ENCODE results near the gene THY1.
"Not testable (repeated sequence)": the region's sequence is repeated elsewhere in the genome, so short reads cannot be mapped to it uniquely, and the experiment has no call there.

THY1 gene

DNA sequence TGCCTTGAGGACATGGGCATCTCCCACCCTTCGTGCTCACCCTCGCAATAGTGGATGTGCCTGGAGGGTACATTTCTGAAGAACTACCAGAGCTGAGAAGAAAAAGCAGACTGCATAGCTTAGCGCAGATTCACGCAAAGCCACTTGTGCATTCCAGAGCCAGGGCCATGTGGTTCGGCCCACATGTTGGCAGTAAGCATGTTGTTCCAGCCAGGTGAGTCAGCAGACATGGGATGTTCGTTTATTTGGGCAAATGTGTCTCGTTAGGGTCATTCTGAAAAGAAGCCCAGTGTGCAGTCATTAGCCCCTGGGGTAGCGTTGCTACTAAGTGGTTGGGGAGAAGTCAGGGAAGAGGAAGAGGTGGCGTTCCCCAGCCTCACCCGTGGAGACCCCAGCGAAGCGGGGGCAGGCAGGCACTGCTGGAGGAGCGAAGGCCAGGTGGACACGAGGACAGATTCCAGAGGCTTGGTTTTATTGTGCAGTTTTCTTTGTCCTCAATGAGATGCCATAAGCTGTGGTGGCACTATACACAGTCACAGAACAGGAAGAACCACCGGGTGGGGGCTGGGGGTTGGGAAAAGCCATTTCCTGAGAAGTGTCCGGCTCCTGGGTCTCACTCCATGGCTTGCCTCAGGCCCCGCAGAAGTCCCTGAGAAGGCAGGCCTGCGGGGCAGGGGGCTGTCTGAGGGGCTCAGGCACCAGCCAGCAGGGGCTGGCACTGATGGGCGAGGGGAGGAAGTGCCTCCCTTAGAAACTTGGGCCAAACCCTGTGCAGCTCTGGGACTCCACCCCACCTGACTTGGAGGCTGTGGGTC is 5.0 kb downstream of the THY1 start:
- DNase-seq: no peak

DNA sequence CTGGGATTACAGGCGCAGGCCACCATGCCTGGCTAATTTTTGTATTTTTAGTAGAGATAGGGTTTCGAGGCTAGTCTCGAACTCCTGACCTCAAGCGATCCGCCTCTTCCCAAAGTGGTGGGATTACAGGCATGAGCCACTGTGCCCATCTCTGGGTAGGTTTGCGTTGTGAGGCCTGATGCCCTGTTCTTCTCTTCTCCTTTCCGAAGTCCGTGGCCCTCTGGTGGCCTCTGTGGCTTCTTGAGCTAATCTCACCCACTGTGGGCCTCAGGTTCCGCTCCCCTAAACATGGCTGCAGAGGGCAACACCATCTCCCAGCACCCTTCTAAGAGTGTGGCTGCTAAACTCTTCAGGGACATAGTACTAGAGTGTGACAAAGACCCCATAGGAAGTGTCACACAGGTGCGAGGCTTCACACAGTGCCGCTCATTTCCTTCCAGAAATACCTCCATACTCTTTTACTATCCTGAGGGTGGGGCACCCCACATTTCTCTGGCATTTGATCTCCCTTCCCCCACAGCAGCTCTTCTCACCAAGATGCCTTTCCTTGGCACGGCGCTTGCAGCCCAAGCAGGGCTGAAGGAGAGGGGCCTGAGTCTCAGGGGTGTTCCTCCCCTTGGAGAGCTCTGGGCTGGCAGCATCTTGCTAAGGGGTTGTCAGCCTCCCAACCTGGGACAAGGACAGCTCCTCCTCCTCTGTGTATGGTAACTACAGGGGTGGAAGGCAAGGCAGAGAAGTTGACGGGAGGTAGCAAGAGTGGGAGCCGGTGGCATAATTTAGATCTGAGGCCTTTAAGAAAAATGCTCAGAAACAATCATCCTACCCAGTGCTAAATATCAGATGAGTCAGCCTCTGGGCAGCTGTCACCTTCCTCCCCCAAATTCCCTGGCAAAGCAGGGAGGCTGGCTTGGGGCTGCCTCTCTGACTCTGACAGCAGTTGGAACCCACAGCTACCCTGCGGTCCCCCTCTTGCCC is 6.1 kb downstream of the THY1 start:
- DNase-seq: no peak

DNA sequence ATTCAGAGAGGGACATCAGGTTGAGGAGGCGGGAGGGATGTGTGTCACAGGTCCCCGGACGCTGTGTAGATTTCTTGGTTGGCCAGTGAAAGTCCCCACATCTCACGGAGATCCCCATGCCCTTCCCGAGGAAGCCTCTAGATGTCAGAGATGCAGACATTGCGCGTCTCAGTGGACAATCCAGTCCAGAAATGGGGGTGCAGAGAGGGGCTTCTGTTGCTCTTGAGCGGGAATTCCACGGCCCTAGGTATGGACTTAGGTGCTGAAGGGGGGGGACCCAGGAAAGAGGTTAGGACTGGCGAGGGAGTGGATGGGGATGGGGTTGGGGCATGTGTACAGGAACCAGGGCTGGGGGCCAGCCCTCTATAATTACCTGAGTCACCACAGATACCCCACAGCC is 7.0 kb downstream of the THY1 start:
- no peak for DNase-seq

DNA sequence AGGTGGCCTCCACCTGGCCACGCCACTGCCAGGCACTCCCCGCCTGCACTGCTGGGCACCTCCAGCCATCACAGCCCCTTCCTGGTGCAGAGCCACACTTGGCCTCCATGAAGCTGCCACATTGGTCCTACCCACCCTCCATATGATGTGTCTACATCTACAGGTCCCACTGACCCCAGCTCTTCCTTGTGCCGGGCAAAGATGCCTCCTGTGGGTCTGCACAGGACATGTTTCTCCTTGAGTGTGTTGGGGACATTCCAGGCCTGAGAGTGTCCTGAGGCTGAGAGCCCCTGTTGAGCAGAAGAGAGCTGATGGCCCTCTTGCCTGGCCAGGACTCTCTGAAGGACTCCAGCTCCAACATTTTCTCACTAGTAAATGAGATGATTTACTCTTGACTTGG is 7.5 kb downstream of the THY1 start:
- no peak for DNase-seq

DNA sequence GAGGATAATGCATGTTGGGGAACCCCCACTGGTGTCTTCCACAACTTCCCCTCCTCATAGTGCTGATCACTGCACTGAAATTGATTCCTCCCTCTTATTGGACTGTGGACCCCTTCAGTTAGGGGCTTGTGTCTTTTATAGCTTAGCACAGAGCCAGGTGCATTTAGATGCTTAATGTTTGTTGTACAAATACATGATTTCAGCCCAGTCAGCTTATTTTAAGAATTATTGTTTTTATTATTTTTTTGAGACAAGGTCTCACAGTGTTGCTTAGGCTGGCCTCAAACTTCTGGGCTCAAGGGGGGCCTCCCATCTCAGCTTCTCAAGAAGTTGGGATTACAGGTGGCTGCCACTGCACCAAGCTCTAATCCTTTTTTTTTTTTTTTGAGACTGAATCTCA is 8.2 kb downstream of the THY1 start:
- no peak for DNase-seq

DNA sequence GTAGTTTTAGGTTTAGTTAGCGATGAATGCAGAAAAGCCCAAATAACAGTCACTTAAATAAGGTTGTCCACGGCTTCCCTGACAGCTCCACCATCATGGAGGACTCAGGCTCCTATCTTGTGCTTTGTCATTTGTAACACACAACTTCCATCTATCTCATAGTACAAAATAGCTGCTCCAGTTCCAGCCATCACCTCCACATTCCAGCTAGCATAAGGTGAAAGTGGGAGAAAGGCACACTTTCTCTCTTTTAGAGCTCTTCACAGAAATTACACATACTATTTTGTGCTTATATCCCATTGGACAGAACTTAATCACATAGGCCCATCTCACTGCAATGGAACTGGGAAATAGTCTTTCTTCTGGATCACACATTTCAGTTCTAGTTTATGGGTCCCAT is 8.7 kb downstream of the THY1 start:
- DNase-seq: no peak

DNA sequence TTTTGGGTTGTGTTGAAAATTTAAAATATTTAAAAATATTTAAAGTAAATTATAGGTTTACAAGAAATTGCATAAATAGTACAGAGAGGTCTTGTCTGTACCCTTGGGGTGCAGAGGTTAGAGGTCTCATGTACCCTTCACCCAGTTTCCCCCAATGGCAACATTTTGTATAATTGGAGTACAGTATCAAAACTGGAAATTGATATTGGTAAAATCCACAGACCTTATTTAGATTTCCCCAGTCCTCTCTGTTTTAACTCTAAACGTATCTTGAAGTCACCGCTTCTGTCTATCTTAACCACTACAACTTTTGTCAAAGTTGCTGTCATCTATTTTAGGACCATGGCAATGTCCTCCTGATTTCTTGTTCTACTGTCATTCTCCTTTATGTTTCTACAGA is 10.9 kb downstream of the THY1 start:
- no peak for DNase-seq

DNA sequence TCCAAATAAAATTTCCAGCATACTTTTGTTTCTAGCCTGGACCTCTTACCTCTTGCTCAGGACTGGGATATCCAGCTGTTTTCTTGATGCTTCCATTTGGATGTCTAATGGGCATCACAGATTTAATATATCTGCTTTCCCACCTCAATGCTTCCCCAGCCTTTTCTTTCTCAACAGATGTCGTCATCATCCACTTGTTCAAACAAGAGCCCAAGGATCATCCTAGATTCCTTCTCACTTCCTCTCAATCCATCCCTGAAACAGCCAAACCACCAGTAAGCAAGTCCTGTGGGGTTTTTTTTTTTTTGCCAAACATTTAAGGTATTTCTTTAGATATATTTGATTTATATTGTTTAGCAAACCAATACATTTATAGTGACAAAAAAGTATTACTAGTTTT is 12.5 kb downstream of the THY1 start:
- DNase-seq: no peak

DNA sequence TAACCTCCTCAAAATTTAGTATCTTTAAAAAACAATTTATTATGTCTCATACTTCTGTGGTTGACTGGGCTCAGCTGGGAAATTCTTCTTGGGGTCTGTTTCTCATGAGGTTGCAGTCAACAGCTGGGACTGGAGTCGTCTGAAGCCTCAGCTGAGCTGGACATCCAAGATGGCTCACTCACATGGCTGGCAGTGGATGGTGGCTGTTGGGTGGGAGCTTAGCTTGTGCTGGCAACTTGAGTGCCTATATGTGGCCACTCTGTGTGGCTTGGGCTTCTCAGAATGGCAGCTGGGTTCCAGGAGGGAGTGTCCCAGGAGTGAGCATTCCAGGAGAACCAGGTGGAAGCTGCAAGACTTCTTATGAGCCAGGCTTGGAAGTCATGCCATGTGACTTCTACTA is 13.2 kb downstream of the THY1 start:
- DNase-seq: no peak

DNA sequence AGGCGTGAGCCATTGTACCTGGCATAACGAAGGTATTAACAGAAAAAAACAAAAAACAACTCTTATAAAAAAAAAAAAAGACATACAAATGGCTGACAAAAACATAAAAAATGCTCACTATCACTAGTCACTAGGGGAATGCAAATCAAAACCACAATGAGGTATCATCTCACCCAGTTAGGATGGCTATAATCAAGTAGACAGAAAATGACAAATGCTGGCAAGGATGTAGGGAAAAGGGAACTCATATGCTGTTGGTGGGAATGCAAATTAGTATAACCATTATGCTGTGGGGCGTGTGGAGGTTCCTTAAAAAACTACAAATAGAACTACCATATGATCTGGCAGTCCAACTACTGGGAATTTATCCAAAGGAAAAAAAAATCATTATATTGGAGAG is 17.0 kb downstream of the THY1 start:
- DNase-seq: no peak

DNA sequence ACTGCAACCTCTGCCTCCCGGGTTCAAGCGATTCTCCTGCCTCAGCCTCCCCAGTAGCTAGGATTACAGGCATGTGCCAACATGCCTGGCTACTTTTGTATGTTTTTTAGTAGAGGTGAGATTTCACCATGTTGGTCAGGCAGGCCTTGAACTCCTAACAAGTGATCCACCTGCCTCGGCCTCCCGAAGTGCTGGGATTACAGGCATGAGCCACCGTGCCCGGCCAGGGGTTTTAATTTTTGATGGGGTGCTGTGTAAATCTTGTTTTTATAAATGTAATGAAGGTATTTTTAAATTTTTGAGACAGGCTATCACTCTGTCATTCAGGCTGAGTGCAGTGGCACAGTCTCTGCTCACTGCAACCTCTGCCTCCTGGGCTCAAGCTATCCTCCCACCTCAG is 17.5 kb downstream of the THY1 start:
- DNase-seq: not testable (repeated sequence)

DNA sequence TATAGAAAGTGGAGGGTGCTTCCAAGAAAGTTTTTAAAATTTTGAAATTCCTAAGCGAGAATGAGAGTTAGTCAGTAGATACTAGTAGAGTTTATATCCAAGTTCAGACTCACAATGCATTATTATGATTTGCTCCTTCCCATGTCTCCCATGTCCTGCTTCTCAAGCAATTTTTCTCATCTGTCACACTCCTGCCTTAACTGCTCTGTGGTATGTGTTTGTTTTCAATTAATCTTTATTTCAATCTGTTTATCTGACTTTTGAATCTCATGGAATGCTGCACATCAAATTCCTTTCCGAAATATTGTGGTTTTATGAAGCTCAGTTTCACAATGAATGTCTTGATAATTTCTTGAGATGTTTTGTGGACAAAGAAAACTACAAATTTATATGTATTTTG is 18.1 kb downstream of the THY1 start:
- no peak for DNase-seq

DNA sequence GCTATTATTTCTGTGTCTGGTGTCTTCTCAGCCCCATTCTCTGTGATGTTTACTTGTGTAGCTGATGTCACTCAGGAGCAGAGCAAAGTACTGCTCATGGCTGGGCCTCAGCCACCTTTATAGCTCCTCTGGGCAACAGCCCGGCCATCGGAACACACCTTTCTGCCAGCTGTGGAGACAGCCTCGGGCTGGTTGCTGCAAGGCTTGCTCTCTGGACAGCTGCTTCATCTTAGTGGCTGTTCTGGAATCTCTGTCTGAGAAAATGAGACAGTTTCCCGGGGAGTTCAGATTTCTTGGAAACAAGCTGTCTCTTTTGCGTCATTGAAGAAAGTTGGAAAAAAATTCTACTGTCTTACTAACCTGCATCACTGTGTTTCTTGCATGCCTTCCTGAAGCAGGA is 20.0 kb downstream of the THY1 start:
- no peak for DNase-seq

DNA sequence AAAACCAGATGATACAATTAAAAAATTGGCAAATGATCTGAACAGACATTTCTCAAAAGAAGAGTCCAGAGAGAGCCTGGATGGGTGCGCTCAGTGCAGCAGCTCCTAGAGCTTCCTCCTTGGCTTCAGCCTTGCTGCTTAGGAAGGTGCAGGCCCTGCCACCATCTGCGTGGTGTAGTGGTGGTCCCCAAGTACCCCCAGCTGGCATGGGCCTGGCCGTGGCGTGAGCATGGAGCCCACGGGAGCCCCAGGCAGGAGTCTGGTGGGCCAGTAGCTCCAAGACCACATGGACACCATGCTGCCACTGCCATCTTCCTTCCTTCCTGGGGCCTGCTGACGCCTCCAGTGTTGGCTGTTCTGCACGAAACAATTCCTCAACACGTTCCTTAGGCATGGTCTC is 20.5 kb downstream of the THY1 start:
- no peak for DNase-seq

DNA sequence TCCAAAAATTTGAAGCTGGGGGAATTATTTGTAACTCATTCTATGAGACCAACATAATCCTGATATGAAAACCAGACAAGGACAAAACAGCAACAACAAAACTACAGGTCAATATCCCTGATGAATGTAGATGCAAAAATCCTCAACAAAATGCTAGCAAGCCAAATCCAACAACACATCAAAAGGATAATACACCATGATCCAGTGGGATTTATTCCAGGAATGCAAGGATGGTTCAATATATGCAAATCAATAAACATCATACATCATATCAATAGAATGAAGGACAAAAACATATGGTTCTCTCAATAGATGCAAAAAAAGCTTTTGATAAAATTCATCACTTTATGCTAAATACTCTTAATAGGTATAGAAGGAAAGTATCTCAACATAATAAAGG is 22.1 kb downstream of the THY1 start:
- DNase-seq: no peak

DNA sequence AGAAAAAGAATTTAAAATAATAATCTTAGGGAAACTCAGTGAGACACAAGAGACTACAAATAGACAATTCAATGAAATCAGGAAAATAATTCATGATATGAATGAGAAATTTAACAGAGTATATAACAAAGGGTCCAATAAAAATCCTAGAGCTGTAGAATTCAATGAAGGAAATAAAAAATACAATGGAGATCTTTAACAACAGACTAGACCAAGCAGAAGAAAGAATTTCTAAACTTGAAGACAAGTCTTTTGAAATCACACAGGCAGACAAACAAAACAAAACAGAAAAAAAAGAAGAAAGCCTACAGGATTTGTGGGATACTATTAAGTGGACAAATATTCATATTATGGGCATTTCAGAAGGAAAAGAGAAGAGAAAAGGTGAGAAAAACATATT is 25.2 kb downstream of the THY1 start:
- no peak for DNase-seq

DNA sequence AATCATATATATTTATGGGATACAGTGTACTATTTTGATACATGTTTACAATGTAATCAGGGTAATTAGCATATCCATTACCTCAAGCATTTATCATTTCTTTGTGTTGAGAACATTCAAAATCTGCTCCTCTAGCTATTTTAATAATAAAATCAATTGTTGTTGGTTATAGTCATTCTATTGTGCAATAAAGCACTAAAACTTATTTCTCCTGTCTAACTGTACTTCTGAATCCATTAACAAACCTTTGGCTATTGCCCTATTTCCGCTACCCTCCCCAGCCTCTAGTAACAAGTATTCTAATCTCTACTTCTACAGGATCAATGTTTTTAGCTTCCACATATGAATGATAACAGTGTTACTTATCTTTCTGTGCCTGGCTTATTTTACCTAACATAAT is 26.1 kb downstream of the THY1 start:
- DNase-seq: no peak

DNA sequence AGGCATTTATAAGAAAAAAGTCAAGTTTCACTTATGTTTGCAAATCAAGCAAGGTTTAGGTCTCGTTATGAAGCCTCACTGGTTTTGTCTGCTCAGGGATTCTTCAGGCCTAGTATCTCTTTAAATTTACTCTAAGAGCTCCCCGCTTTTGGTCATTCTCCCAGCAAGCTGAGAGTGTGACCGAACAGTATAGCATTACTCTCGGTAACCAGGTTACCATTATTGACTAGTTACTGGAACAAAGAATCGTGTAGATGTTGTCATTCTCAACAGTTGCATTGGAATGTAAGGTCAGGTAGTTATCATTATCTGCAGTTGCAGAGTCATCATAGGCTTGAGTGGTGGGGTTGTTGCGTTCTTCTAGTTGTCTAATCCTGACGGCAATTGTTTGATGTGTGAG is 31.7 kb downstream of the THY1 start:
- DNase-seq: no peak

DNA sequence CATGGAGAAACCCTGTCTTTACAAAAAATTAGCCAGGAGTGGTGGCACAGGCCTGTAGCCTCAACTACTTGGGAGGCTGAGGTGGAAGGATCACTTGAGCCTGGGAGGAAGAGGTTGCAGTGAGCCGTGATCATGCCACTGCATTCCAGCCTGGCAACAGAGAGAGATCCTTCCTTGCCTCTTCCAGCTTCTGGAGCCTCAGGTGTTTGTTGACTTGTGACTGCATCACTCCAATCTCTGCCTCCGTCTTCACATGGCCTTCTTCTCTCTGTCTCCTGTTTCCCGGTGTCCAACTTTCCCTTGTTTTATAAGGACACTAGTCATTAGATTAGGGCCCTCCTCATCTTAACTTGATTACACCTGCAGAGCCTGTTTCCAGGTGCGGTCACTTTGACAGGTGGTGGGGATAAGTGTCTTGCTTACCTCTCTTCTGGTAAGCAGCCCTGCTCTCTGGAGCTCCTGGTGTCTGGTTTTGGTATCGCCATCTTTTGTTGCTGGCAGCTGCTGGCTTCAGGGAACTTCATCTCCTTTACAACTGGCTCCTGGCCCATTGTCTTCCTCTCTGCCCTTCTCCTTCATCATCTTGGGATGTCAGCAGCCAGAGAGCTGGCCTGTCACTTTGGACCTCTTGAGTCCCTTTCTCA is 33.2 kb downstream of the THY1 start:
- DNase-seq: no peak

DNA sequence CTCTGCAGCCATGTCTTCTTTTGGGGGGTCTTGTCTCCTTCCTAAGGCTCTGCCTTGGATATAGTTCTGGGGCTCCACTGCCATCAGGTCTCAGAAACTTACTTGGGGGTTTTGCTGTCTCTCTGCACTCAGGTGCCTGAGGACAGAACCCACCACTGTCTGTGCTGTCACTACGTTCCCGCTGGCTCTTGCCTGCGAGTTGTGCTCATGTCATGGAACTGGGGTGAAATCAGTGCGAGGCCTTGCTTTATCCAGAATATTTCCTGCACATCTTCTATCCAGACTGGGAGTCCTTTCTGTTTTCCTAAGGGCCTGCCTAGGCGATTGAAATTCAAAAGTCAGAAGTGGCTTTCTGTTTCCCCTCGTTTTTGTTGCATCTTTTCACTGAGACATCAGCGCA is 34.9 kb downstream of the THY1 start:
- no peak for DNase-seq

DNA sequence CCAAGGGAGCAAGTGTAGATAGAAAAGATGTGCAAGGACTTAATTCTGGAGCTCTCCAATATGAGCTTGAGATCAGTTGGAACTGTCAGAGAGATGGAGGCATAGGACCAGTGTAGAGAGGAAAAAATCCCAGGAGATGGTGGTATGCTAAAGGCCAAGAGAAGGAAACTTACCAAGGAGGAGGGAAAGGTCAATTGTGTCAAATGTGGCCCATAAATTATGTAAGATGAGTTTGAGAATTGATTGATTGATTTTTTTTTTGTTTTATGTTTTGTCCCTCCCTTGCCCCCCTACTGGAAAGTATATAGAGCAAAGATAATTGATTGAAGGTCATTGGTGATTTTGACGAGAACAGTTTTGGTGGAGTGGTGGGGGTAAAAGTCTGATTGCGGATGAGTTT is 38.6 kb downstream of the THY1 start:
- DNase-seq: no peak

DNA sequence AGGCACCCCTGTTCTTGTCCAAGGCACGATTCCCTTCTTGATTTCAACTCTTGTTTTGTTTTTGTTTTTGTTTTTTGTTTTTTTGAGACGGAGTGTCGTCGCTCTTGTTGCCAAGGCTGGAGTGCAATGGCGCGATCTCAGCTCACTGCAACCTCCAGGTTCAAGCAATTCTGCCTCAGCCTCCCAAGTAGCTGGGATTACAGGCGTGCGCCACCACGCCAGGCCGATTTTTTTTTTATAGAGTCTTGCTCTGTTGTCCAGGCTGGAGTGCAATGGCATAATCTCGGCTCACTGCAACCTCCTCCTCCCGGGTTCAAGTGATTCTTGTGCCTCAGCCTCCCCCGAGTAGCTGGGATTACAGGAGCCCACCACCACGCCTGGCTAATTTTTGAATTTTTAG is 40.5 kb downstream of the THY1 start:
- DNase-seq: not testable (repeated sequence)

DNA sequence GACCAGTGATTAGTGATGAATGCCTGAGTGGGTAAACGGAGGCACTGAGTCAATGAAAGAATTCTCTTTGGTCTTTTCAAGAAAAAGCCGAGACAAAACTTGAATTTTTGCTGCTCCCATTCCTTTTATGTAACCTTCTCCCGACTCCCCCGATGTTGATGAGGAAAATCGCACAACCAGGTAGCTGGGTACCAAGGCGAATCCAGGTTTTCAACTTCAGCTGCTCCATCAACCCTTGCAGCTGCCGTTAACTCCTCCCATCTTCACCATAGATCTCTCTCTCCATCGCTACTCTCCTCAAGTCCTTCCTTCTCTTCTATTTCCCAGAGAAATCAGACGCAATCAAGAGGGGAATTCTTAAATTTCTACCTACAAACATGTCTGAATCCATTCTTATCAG is 40.9 kb downstream of the THY1 start:
- no peak for DNase-seq
